T-cell (primary cell): Measurements from ENCODE around the gene SLCO3A1. TPM values are rescaled to one million over a fixed set of nuclear protein-coding genes. Genes with fewer than 3 reads are reported as not detected.
"Not testable (repeated sequence)": the region's sequence is repeated elsewhere in the genome, so short reads cannot be mapped to it uniquely, and the experiment has no call there.

Source experiments
- ATAC-seq, 4 experiments: fragments of 200-7000 bp in 3 of 4; fragments of 150-1000 bp in 1 of 4; cut with Tn5 transposase; replicated peaks in 1 of 4; 1 replicate in 3 of 4; 2 replicates in 1 of 4; pipeline ENCODE4 v1.10.0; 2021; ENCODE audit warnings: moderate library complexity in 3 of 4, mild to moderate bottlenecking in 2 of 4, moderate number of reproducible peaks in 1 of 4
- CTCF ChIA-PET, 2 donors: fragments of 300-600 bp; sonication (Branson Sonifier 250); formaldehyde crosslinking; loops; one replicate each; lab custom pipeline; 2022; ENCODE audit warnings: antibody characterized with exemption in 2 of 2; lab: Charles Lee
- POLR2A ChIA-PET, 2 donors: fragments of 300-600 bp; sonication (Branson Sonifier 250); formaldehyde crosslinking; loops; one replicate each; lab custom pipeline; 2022; ENCODE audit warnings: antibody characterized with exemption in 2 of 2; lab: Charles Lee
- DNase-seq, 35 experiments: peaks; one replicate each; pipeline versions ENCODE4 v3.0.0 to v3.0.0-alpha.2; 2013 to 2023
- H3K27ac ChIP-seq: one replicate; pipeline ENCODE4 v1.5.1; 2013; ENCODE audit warnings: low read length
- H3K27me3 ChIP-seq, 2 experiments: replicated peaks in 1 of 2; 1 replicate in 1 of 2; 2 replicates in 1 of 2; pipeline versions ENCODE4 v1.6.1 to v1.7.0; 2013; ENCODE audit warnings: low read length in 1 of 2, mixed read lengths in 1 of 2; ENCODE audit not compliant: control insufficient read depth in 2 of 2, insufficient read depth in 2 of 2; ENCODE audit errors: extremely low read depth in 1 of 2
- H3K36me3 ChIP-seq, 2 donors: 1 replicate in 1 of 2; 2 replicates in 1 of 2; pipeline versions ENCODE4 v1.6.1 to v1.7.0; 2013; ENCODE audit warnings: low read length in 1 of 2; ENCODE audit not compliant: control insufficient read depth in 2 of 2, insufficient read depth in 1 of 2; ENCODE audit errors: extremely low read depth in 1 of 2
- H3K4me1 ChIP-seq, 2 experiments: 1 replicate in 1 of 2; 2 replicates in 1 of 2; pipeline versions ENCODE4 v1.6.1 to v1.7.0; 2013; ENCODE audit warnings: low read length in 2 of 2, mixed read lengths in 1 of 2; ENCODE audit not compliant: insufficient read depth in 2 of 2, control insufficient read depth in 1 of 2; ENCODE audit errors: extremely low read depth in 1 of 2
- H3K4me3 ChIP-seq, 2 donors: 1 replicate in 1 of 2; 2 replicates in 1 of 2; pipeline versions ENCODE4 v1.5.1 to v1.7.0; 2013; ENCODE audit warnings: mild to moderate bottlenecking in 2 of 2, low read length in 1 of 2, moderate library complexity in 1 of 2; ENCODE audit not compliant: control insufficient read depth in 1 of 2; ENCODE audit errors: extremely low read depth in 1 of 2
- H3K9me3 ChIP-seq: 2 replicates; pipeline ENCODE4 v1.7.0; 2013
- H3K27ac Mint-ChIP-seq, 2 donors: one replicate each; pipeline ENCODE4 v1.8.0; 2020 to 2021; ENCODE audit warnings: mild to moderate bottlenecking in 2 of 2, mixed read lengths in 2 of 2
- H3K27me3 Mint-ChIP-seq, 2 donors: one replicate each; pipeline ENCODE4 v1.8.0; 2021 to 2022; ENCODE audit warnings: mixed read lengths in 2 of 2
- H3K36me3 Mint-ChIP-seq: one replicate; pipeline ENCODE4 v1.8.0; 2021; ENCODE audit warnings: mixed read lengths
- H3K4me1 Mint-ChIP-seq, 3 donors: one replicate each; pipeline ENCODE4 v1.8.0; 2020 to 2022; ENCODE audit warnings: mixed read lengths in 3 of 3, mild to moderate bottlenecking in 1 of 3
- H3K4me3 Mint-ChIP-seq, 3 donors: one replicate each; pipeline ENCODE4 v1.8.0; 2020 to 2022; ENCODE audit warnings: mild to moderate bottlenecking in 3 of 3, mixed read lengths in 3 of 3, moderate library complexity in 3 of 3
- H3K9me3 Mint-ChIP-seq, 3 donors: one replicate each; pipeline ENCODE4 v1.8.0; 2020 to 2022; ENCODE audit warnings: mixed read lengths in 3 of 3
- WGBS: methylation state at CpG from one replicate; pipeline ENCODE4 v1.1.5; 2013; ENCODE audit warnings: missing lambda C conversion rate; ENCODE audit not compliant: insufficient coverage; 5-methylcytosine and 5-hydroxymethylcytosine counted together
- total RNA-seq, 35 experiments: library from RNA in 6 of 35; stranded (reverse) in 6 of 35; fragments of 120-200 nt in 1 of 35; gene quantifications; one replicate each; pipeline versions ENCODE4 v1.2.1 to v1.2.4 and lab custom pipeline; 2013 to 2026

Gene SLCO3A1
- total RNA-seq, 5 donors from 2014 or later (not counting 1 experiment from before 2014, with no cell fraction given) = 26.2 to 52.2 (median 38.7) TPM

- Mint-ChIP-seq H3K27ac (no peak overlapping the region), H3K4me1 (peaks cover 73 to 83% (median 76%) of the 10 kb centered on the region in 3 donors), H3K27me3 (no peaks in the 10 kb centered on the region), H3K4me3 (no peak overlapping the region), H3K9me3 (no peaks in the 10 kb centered on the region), H3K36me3 (no peaks in the 10 kb centered on the region)
- CTCF ChIA-PET = no interaction called here
- no peak overlapping the region for H3K4me3 ChIP-seq
- no peaks in the 10 kb centered on the region for H3K36me3 ChIP-seq
- DNase-seq = no peak
- H3K27ac ChIP-seq = no peak overlapping the region
- ATAC-seq = no peak
- no peaks in the 10 kb centered on the region for H3K27me3 ChIP-seq
- peaks cover 4 to 33% of the 10 kb centered on the region in 2 experiments for H3K4me1 ChIP-seq
- H3K9me3 ChIP-seq = no peaks in the 10 kb centered on the region
- WGBS = 66% methylated on average over 2 of the region's 7 CpGs
- POLR2A ChIA-PET = no interaction called here
Measured at GRCh38 chr15:91953432-91953831, 99.9 kb downstream of the SLCO3A1 start.

GRCh38 chr15:91954292-91954691, 100.8 kb downstream of the SLCO3A1 start:
- Histone ChIP-seq H3K4me1 (peaks cover 4 to 32% of the 10 kb centered on the region in 2 experiments), H3K9me3 (no peaks in the 10 kb centered on the region), H3K4me3 (no peak overlapping the region), H3K27me3 (no peaks in the 10 kb centered on the region), H3K36me3 (no peaks in the 10 kb centered on the region), H3K27ac (no peak overlapping the region)
- Mint-ChIP-seq H3K27me3 (no peaks in the 10 kb centered on the region), H3K36me3 (peaks cover 6% of the 10 kb centered on the region), H3K9me3 (no peaks in the 10 kb centered on the region), H3K4me3 (no peak overlapping the region), H3K27ac (no peak overlapping the region), H3K4me1 (peaks cover 67 to 77% (median 69%) of the 10 kb centered on the region in 3 donors)
- ATAC-seq (no peak), DNase-seq (no peak)
- 60% methylated on average over 3 of the region's 7 CpGs for WGBS
- ChIA-PET CTCF (no interaction called here), POLR2A (no interaction called here)

GRCh38 chr15:91956026-91956723, 102.7 kb downstream of the SLCO3A1 start:
- 94% methylated on average over 6 of the region's 8 CpGs for WGBS

GRCh38 chr15:91961357-91961756, 107.8 kb downstream of the SLCO3A1 start:
- H3K4me3 ChIP-seq = no peak overlapping the region
- Mint-ChIP-seq H3K27me3 (no peaks in the 10 kb centered on the region), H3K4me3 (no peak overlapping the region), H3K9me3 (no peaks in the 10 kb centered on the region), H3K27ac (no peak overlapping the region), H3K36me3 (peaks cover 8% of the 10 kb centered on the region), H3K4me1 (peaks cover 21 to 42% (median 39%) of the 10 kb centered on the region in 3 donors)
- no peak for DNase-seq
- H3K36me3 ChIP-seq = no peaks in the 10 kb centered on the region
- ChIA-PET CTCF (no interaction called here), POLR2A (no interaction called here)
- H3K4me1 ChIP-seq = peaks cover 0 to 12% of the 10 kb centered on the region in 2 experiments
- no peaks in the 10 kb centered on the region for H3K27me3 ChIP-seq
- ATAC-seq = no peak
- no peaks in the 10 kb centered on the region for H3K9me3 ChIP-seq
- H3K27ac ChIP-seq = no peak overlapping the region
- 100% methylated on average over 1 of the region's 2 CpGs for WGBS

More at GRCh38 chr15:91956026-91956723, 102.7 kb downstream of the SLCO3A1 start:
- Mint-ChIP-seq H3K4me1 (peaks cover 49 to 61% (median 53%) of the 10 kb centered on the region in 3 donors), H3K4me3 (no peak overlapping the region), H3K27me3 (no peaks in the 10 kb centered on the region), H3K36me3 (peaks cover 6% of the 10 kb centered on the region), H3K9me3 (no peaks in the 10 kb centered on the region), H3K27ac (no peak overlapping the region)
- Histone ChIP-seq H3K27me3 (no peaks in the 10 kb centered on the region), H3K27ac (no peak overlapping the region), H3K9me3 (no peaks in the 10 kb centered on the region), H3K4me3 (no peak overlapping the region), H3K4me1 (peaks cover 4 to 26% of the 10 kb centered on the region in 2 experiments), H3K36me3 (no peaks in the 10 kb centered on the region)
- ATAC-seq = no peak
- no peak for DNase-seq
- ChIA-PET CTCF (interaction anchor here in 1 of 2 donors (0.6 kb wide), 1 partner anchor 51 kb away, joined by 3 read pairs; no protein-coding TSS in a partner anchor), POLR2A (no interaction called here)

GRCh38 chr15:91963747-91964146, 110.2 kb downstream of the SLCO3A1 start:
- H3K36me3 Mint-ChIP-seq, H3K27me3 Mint-ChIP-seq, H3K9me3 Mint-ChIP-seq, H3K27ac Mint-ChIP-seq, DNase-seq, CTCF ChIA-PET, ATAC-seq, H3K27ac ChIP-seq, H3K4me3 ChIP-seq, H3K27me3 ChIP-seq, H3K36me3 ChIP-seq, H3K9me3 ChIP-seq, H3K4me3 Mint-ChIP-seq, POLR2A ChIA-PET: not testable (repeated sequence)
- peaks cover 22 to 52% (median 36%) of the 10 kb centered on the region in 3 donors for H3K4me1 Mint-ChIP-seq
- WGBS = 70% methylated on average over 2 of the region's 7 CpGs
- H3K4me1 ChIP-seq = peaks cover 0 to 12% of the 10 kb centered on the region in 2 experiments

- no peak overlapping the region for H3K4me3 ChIP-seq
- Mint-ChIP-seq H3K4me3 (no peak overlapping the region), H3K27me3 (no peaks in the 10 kb centered on the region), H3K36me3 (peaks cover 3% of the 10 kb centered on the region), H3K4me1 (peaks cover 25 to 67% (median 36%) of the 10 kb centered on the region in 3 donors), H3K27ac (no peak overlapping the region), H3K9me3 (no peaks in the 10 kb centered on the region)
- no peak overlapping the region for H3K27ac ChIP-seq
- CTCF ChIA-PET = interaction anchor here in 1 of 2 donors (0.5 kb wide), 1 partner anchor 809 kb away, joined by 3 read pairs; no protein-coding TSS in a partner anchor
- H3K4me1 ChIP-seq = peaks cover 0 to 12% of the 10 kb centered on the region in 2 experiments
- H3K36me3 ChIP-seq = no peaks in the 10 kb centered on the region
- POLR2A ChIA-PET = no interaction called here
- DNase-seq (no peak), ATAC-seq (no peak)
- 92% methylated on average over 9 of the region's 9 CpGs for WGBS
- H3K9me3 ChIP-seq = no peaks in the 10 kb centered on the region
- H3K27me3 ChIP-seq = no peaks in the 10 kb centered on the region
Measured at GRCh38 chr15:91965501-91966193, 112.1 kb downstream of the SLCO3A1 start.
